Measurements from ENCODE around the gene EDEM1. TPM values are rescaled to one million over a fixed set of nuclear protein-coding genes. Genes with fewer than 3 reads are reported as not detected.

EDEM1 gene
- polyA plus RNA-seq, 1 experiment: 42.5 TPM

GRCh38 chr3:5254281-5255048 is 67.0 kb downstream of the EDEM1 start:
- DNase-seq (ENCODE audit: low read depth, low spot score): no peak
- CTCF ChIA-PET: no interaction called here
- no peak overlapping the region for H3K4me3 ChIP-seq (ENCODE audit: low read depth, low read length)

DNA sequence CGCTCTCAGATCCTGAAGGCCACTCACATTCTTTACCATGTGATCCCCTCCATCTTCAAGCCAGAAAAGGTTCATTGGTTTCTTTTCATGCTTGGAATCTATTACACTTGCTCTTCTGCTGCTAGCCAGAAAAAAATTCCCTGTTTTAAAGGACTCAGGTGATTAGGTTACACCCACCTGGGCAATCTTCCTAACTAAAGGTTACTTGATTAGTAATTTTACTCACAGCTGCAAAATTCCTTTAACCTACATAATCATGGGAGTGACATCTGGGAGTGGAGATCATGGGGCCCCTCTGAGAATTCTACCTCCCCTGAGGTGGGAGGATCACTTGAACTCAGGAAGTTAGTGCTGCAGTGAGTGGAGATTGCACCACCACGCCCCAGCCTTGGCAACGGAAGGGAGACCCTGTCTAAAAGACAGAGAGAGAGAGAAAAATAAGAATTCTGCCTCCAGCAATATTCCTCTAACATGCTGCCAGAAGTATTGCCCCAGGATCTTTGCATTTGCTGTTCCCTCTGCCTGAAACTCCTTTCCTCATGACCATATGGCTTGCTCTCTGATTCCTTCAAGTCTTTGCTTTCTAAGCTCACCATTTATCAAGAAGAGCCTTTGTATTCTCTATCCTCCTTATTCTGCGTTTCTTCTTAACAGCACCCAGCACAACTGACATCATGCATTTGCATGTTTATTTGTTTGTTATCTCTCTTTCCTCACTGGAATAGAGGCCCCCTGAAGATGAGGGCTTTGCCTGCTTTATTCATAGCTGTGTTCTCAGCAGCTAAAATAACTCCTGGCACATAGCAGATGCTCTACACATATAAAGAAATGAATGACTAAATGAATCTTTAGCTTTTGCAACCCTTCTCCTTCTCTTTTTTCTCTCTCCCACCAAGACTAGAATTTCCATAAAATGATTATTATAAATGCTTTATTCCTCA is 68.2 kb downstream of the EDEM1 start:
- TF ChIP-seq, protein P1, sequence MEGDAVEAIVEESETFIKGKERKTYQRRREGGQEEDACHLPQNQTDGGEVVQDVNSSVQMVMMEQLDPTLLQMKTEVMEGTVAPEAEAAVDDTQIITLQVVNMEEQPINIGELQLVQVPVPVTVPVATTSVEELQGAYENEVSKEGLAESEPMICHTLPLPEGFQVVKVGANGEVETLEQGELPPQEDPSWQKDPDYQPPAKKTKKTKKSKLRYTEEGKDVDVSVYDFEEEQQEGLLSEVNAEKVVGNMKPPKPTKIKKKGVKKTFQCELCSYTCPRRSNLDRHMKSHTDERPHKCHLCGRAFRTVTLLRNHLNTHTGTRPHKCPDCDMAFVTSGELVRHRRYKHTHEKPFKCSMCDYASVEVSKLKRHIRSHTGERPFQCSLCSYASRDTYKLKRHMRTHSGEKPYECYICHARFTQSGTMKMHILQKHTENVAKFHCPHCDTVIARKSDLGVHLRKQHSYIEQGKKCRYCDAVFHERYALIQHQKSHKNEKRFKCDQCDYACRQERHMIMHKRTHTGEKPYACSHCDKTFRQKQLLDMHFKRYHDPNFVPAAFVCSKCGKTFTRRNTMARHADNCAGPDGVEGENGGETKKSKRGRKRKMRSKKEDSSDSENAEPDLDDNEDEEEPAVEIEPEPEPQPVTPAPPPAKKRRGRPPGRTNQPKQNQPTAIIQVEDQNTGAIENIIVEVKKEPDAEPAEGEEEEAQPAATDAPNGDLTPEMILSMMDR (IDR thresholded peaks at IDR 0.05; ENCODE audit: low read depth, low read length): no peak
- ChIA-PET POLR2A (no interaction called here), CTCF (no interaction called here)
- DNase-seq (ENCODE audit: low read depth, low spot score): no peak
- Histone ChIP-seq H3K27me3 (ENCODE audit: control insufficient read depth, insufficient read depth, low read length) (peaks cover 3% of the 10 kb centered on the region), H3K27ac (ENCODE audit: low read depth, low read length) (no peak overlapping the region), H3K9me3 (ENCODE audit: control insufficient read depth, insufficient read depth, low read length) (no peaks in the 10 kb centered on the region), H3K4me3 (ENCODE audit: low read depth, low read length) (no peak overlapping the region)

More at GRCh38 chr3:5254281-5255048, 67.0 kb downstream of the EDEM1 start:
- no peak overlapping the region for H3K27ac ChIP-seq (ENCODE audit: low read depth, low read length)
- no peaks in the 10 kb centered on the region for H3K9me3 ChIP-seq (ENCODE audit: control insufficient read depth, insufficient read depth, low read length)
- TF ChIP-seq, protein P1 (IDR thresholded peaks at IDR 0.05; ENCODE audit: low read depth, low read length): no peak
- H3K27me3 ChIP-seq (ENCODE audit: control insufficient read depth, insufficient read depth, low read length): peaks cover 3% of the 10 kb centered on the region
- POLR2A ChIA-PET: no interaction called here

GRCh38 chr3:5258526-5258925 is 71.0 kb downstream of the EDEM1 start:
- H3K27ac ChIP-seq (ENCODE audit: low read depth, low read length): no peak overlapping the region
- H3K9me3 ChIP-seq (ENCODE audit: control insufficient read depth, insufficient read depth, low read length): no peaks in the 10 kb centered on the region
- no peak for DNase-seq (ENCODE audit: low read depth, low spot score)
- ChIA-PET POLR2A (no interaction called here), CTCF (interaction anchor here (1.3 kb wide), 1 partner anchor 31 kb away, joined by 3 read pairs; no protein-coding TSS in a partner anchor)
- H3K4me3 ChIP-seq (ENCODE audit: low read depth, low read length): no peak overlapping the region
- TF ChIP-seq, protein P1 (IDR thresholded peaks at IDR 0.05; ENCODE audit: low read depth, low read length): no peak
- H3K27me3 ChIP-seq (ENCODE audit: control insufficient read depth, insufficient read depth, low read length): peaks cover 3% of the 10 kb centered on the region

GRCh38 chr3:5260992-5261501 is 73.5 kb downstream of the EDEM1 start:
- H3K27me3 ChIP-seq (ENCODE audit: control insufficient read depth, insufficient read depth, low read length): no peaks in the 10 kb centered on the region
- H3K9me3 ChIP-seq (ENCODE audit: control insufficient read depth, insufficient read depth, low read length): no peaks in the 10 kb centered on the region
- no peak overlapping the region for H3K27ac ChIP-seq (ENCODE audit: low read depth, low read length)
- TF ChIP-seq, protein P1 (IDR thresholded peaks at IDR 0.05; ENCODE audit: low read depth, low read length): no peak
- no peak for DNase-seq (ENCODE audit: low read depth, low spot score)
- CTCF ChIA-PET: no interaction called here
- H3K4me3 ChIP-seq (ENCODE audit: low read depth, low read length): no peak overlapping the region
- POLR2A ChIA-PET: no interaction called here

All from AG04450 (cell line).